DND-41 (cell line): ENCODE data around the gene RNF13.

Source experiments
- EZH2 ChIP-seq: IDR thresholded peaks from 3 replicates; pipeline ENCODE4 v1.6.1; 2012; ENCODE audit warnings: borderline replicate concordance, low read depth, mild to moderate bottlenecking, moderate library complexity, low read length, inconsistent platforms; ENCODE audit not compliant: severe bottlenecking
- TF ChIP-seq, protein P1 (sequence below): IDR thresholded peaks from 2 replicates; pipeline ENCODE4 v1.5.1; 2012; ENCODE audit warnings: borderline replicate concordance, low read length, moderate library complexity, mild to moderate bottlenecking; ENCODE audit not compliant: poor library complexity, severe bottlenecking; ENCODE audit errors: extremely low read depth

DNA sequence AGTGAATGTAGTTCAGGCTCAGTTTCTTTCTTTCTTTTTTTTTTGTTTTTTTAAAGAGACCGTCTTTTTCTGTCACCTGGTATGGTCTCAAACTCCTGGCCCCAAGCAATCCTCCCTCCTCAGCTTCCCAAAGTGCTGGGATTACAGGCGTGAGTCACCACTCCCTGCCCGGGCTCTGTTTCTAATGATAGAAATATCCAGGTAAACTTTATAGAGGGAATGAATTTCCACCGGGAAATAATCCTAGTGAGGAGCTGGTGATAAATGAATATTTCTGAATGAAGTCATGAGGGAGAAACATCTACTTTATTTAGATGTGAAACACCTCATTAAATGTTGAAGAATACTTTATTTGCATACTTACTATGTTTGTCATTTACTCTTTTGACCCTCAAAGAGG lies 7.2 kb downstream of the RNF13 start:
- TF ChIP-seq, protein P1, sequence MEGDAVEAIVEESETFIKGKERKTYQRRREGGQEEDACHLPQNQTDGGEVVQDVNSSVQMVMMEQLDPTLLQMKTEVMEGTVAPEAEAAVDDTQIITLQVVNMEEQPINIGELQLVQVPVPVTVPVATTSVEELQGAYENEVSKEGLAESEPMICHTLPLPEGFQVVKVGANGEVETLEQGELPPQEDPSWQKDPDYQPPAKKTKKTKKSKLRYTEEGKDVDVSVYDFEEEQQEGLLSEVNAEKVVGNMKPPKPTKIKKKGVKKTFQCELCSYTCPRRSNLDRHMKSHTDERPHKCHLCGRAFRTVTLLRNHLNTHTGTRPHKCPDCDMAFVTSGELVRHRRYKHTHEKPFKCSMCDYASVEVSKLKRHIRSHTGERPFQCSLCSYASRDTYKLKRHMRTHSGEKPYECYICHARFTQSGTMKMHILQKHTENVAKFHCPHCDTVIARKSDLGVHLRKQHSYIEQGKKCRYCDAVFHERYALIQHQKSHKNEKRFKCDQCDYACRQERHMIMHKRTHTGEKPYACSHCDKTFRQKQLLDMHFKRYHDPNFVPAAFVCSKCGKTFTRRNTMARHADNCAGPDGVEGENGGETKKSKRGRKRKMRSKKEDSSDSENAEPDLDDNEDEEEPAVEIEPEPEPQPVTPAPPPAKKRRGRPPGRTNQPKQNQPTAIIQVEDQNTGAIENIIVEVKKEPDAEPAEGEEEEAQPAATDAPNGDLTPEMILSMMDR = no peak
- no peak for TF ChIP-seq EZH2
